IPS-15b (cell line): Measurements from ENCODE around the gene ITPR3.

Experiments used
- H3K27me3 ChIP-seq: one replicate; pipeline ENCODE4 v1.6.1; 2013; ENCODE audit warnings: low read length; ENCODE audit not compliant: control insufficient read depth, insufficient read depth
- H3K36me3 ChIP-seq: one replicate; pipeline ENCODE4 v1.6.1; 2013; ENCODE audit warnings: low read length; ENCODE audit not compliant: control insufficient read depth, insufficient read depth
- H3K4me1 ChIP-seq: one replicate; pipeline ENCODE4 v1.6.1; 2013; ENCODE audit warnings: mild to moderate bottlenecking, low read length; ENCODE audit not compliant: control insufficient read depth, insufficient read depth
- H3K4me3 ChIP-seq: one replicate; pipeline ENCODE4 v1.5.1; 2013; ENCODE audit warnings: low read depth, low read length
- H3K9ac ChIP-seq: one replicate; pipeline ENCODE4 v1.6.1; 2013; ENCODE audit warnings: low read depth, mild to moderate bottlenecking, low read length
- H3K9me3 ChIP-seq: one replicate; pipeline ENCODE4 v1.6.1; 2013; ENCODE audit warnings: mild to moderate bottlenecking, low read length; ENCODE audit not compliant: control insufficient read depth, insufficient read depth

Gene ITPR3

DNA sequence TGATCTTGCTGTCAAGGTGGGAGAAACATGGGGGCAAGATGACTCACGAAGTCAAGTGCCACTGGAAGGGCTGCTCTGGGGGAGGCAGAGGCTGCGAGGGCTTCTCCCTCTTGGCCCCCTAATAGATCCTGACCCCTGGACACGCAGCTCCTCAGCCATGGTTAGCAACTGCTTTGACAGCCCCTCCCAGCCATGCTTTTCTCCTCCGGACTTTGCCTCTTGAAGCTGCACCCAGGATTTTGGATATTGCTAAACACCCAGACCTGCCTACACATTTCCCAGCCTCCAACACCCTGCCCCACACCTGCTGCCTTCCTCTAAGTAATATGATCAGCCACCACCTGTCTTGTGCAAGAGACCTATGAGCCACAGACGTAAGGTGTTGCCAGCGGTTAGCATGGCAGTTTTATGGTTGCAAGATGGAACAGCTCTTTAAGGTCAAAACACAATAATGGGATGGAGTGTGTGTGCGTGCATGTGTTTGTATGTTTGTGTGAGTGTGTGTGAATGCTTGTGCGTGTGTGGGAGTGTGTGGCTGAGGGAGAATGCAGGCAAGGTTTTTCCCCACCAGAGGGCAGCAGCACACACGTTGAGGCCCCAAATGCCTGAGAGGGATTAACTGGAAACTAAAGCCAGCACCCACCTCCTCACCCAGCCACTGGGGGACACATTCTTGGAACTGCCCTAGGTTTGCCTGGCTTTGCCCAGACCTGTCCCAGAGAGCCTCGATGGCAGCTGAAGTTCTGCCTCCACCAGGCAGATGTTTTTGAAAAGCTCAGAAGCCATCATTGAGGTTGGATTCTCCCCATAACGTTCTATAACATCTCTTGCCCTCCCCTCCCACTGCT is 123.1 kb downstream of the ITPR3 start:
- H3K9ac ChIP-seq: no peak overlapping the region
- H3K4me1 ChIP-seq: peaks cover 11% of the 10 kb centered on the region
- no peaks in the 10 kb centered on the region for H3K9me3 ChIP-seq
- no peaks in the 10 kb centered on the region for H3K36me3 ChIP-seq
- H3K27me3 ChIP-seq: no peaks in the 10 kb centered on the region
- H3K4me3 ChIP-seq: no peak overlapping the region

DNA sequence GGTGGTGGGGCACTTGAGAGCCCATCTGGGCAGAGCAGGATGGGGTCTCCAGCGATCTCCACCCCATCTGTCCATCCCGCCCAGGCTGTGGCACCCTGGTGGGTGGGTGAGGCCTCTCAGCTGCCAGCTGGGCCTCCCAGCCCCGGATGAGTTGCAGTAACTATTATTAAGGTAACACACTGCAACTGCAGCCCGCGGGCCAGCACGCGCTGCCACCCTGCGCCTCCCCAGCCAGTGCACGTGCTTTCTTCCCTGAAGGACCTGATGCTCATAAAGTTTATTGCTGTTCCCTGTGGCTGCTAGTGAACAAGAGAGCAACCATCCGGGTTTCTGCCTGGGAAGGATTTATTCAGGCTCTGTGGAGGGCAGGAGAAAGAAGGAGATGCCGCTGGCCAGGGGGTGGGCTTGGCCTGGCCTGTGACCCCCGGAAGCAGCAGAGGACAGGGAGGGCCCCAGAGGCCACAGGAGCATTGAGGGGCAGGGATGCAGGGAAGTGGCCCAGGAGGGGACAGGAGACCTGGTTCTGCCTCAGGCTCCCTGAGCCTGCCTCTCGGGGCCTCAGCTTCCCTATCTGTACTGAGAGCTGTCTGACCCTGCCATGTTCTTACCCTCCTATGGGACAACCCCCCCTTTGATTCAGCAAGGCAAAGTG is 123.9 kb downstream of the ITPR3 start:
- H3K9me3 ChIP-seq: no peaks in the 10 kb centered on the region
- peaks cover 11% of the 10 kb centered on the region for H3K4me1 ChIP-seq
- no peak overlapping the region for H3K4me3 ChIP-seq
- no peaks in the 10 kb centered on the region for H3K27me3 ChIP-seq
- H3K9ac ChIP-seq: no peak overlapping the region
- no peaks in the 10 kb centered on the region for H3K36me3 ChIP-seq

- Histone ChIP-seq H3K4me3 (no peak overlapping the region), H3K9ac (no peak overlapping the region), H3K27me3 (no peaks in the 10 kb centered on the region), H3K9me3 (no peaks in the 10 kb centered on the region), H3K36me3 (no peaks in the 10 kb centered on the region), H3K4me1 (peaks cover 11% of the 10 kb centered on the region)
These were observed 124.4 kb downstream of the ITPR3 start for GRCh38 chr6:33745548-33745947.
